ENCODE measurements around the gene FBXO2. TPM values are rescaled to one million over a fixed set of nuclear protein-coding genes. Genes with fewer than 3 reads are reported as not detected.

The FBXO2 gene
- total and polyA plus RNA-seq, 10 of the 15 experiments (the other 5 are each of a cell fraction or from before 2014, with no cell fraction given): 0.06 to 0.41 (median 0.18) TPM; not detected in 4

- CTCF ChIA-PET: interaction anchor here (1.3 kb wide), 1 partner anchor 19 kb away, joined by 4 read pairs; no protein-coding TSS in a partner anchor
- DNase-seq (ENCODE audit: low read depth, low spot score) (no peak), ATAC-seq (no peak), FAIRE-seq (no peak)
- in situ Hi-C loops (cut with MboI) (no loop called here), intact Hi-C loops (cut with micrococcal nuclease; ENCODE audit: unreplicated experiment) (no loop called here)
- Histone ChIP-seq H3K4me1 (ENCODE audit: control insufficient read depth, insufficient read depth, low read length) (no peaks in the 10 kb centered on the region), H3K79me2 (ENCODE audit: control insufficient read depth, insufficient read depth, low read length) (no peaks in the 10 kb centered on the region), H3K4me3 (no peak overlapping the region), H3K9ac (ENCODE audit: control insufficient read depth, insufficient read depth, low read length) (no peak overlapping the region), H2AFZ (ENCODE audit: control insufficient read depth, low read depth, low read length) (no peak overlapping the region), H3K27ac (ENCODE audit: control insufficient read depth, insufficient read depth) (no peak overlapping the region), H3K4me2 (ENCODE audit: control insufficient read depth, insufficient read depth) (no peak overlapping the region), H4K20me1 (ENCODE audit: control insufficient read depth, insufficient read depth) (no peaks in the 10 kb centered on the region), H3K36me3 (ENCODE audit: control insufficient read depth in 2 of 2, insufficient read depth in 2 of 2, low read length in 1 of 2) (no peaks in the 10 kb centered on the region), H3K27me3 (replicated peaks in 1 of 2; ENCODE audit: control insufficient read depth in 2 of 2, insufficient read depth in 2 of 2, low read length in 1 of 2) (peaks cover 2 to 7% of the 10 kb centered on the region in 2 experiments), H3K9me3 (replicated peaks; ENCODE audit: control insufficient read depth, insufficient read depth, low read length) (no peaks in the 10 kb centered on the region)
- BruUV-seq (replicated peaks): no TSS peak
- 40% methylated on average over 34 of the region's 34 CpGs for WGBS (ENCODE audit: insufficient coverage, insufficient replicate concordance, low lambda C conversion rate, missing lambda C conversion rate)
- TF ChIP-seq HDAC2 (IDR thresholded peaks at IDR 0.05) (no peak), TCF3 (IDR thresholded peaks at IDR 0.05; ENCODE audit: borderline replicate concordance, insufficient read depth, low read depth, low read length) (no peak), ZNF207 (IDR thresholded peaks at IDR 0.05; ENCODE audit: borderline replicate concordance) (no peak), ETV6 (conservative IDR thresholded peaks at IDR 0.05 in 1 of 2, IDR thresholded peaks at IDR 0.05 in 1 of 2; ENCODE audit: borderline replicate concordance in 1 of 2, low read depth in 1 of 2) (no peak), KAT2A (conservative IDR thresholded peaks at IDR 0.05; ENCODE audit: control insufficient read depth, low read depth, low read length) (no peak), E4F1 (IDR thresholded peaks at IDR 0.05; ENCODE audit: borderline replicate concordance, partially characterized antibody) (no peak), POLR2A (IDR thresholded peaks at IDR 0.05; ENCODE audit: low read depth, low read length) (no peak), ZBTB11 (CRISPR knock-in tag; IDR thresholded peaks at IDR 0.05) (no peak), SIN3A (IDR thresholded peaks at IDR 0.05; ENCODE audit: low read depth, low read length) (no peak), NR2F1 (conservative IDR thresholded peaks at IDR 0.05) (no peak), HCFC1 (IDR thresholded peaks at IDR 0.05; ENCODE audit: low read length) (no peak), USF1 (IDR thresholded peaks at IDR 0.05; ENCODE audit: borderline replicate concordance, extremely low read length, insufficient read depth, low read depth, low read length) (no peak), CBFB (IDR thresholded peaks at IDR 0.05; ENCODE audit: low read depth) (no peak), TARDBP (IDR thresholded peaks at IDR 0.05; ENCODE audit: borderline replicate concordance) (no peak), IKZF2 (IDR thresholded peaks at IDR 0.05) (no peak)
- POLR2A ChIA-PET: no interaction called here
- SMC1A ChIA-PET (ENCODE audit: uncharacterized antibody, unreplicated experiment): no interaction called here
- RAD21 ChIA-PET (ENCODE audit: unreplicated experiment): no interaction called here
Observed at GRCh38 chr1:11700601-11701467, 46.6 kb upstream of the FBXO2 start.

Data from GM12878 (cell line).